GM19099 (cell line): Measurements from ENCODE around the gene KLK13.

Experiments used
- POLR2A ChIP-seq: IDR thresholded peaks from 3 replicates; pipeline ENCODE4 v1.6.1; 2011; ENCODE audit warnings: low read depth; ENCODE audit not compliant: insufficient read length; ENCODE audit errors: extremely low read depth

KLK13 gene

GRCh38 chr19:51023946-51024345 is 40.9 kb downstream of the KLK13 start:
- no peak for TF ChIP-seq POLR2A

GRCh38 chr19:51022526-51022925 is 42.4 kb downstream of the KLK13 start:
- TF ChIP-seq POLR2A = no peak

- no peak for TF ChIP-seq POLR2A
These were observed 43.8 kb downstream of the KLK13 start for GRCh38 chr19:51020988-51021651.

GRCh38 chr19:51019544-51019925 is 45.4 kb downstream of the KLK13 start, which contains the start of gene KLK10:
Gene KLK10, minus strand, starts transcription at chr19:51019709. Its CDS starts 579 bp downstream, at chr19:51019130.
- TF ChIP-seq POLR2A = no peak

- TF ChIP-seq POLR2A = no peak
These were observed 45.9 kb downstream of the KLK13 start for GRCh38 chr19:51018745-51019543.

GRCh38 chr19:51016798-51017683 is 47.9 kb downstream of the KLK13 start:
- TF ChIP-seq POLR2A = no peak

GRCh38 chr19:51015691-51016267 is 49.1 kb downstream of the KLK13 start:
- TF ChIP-seq POLR2A = no peak

GRCh38 chr19:51014242-51014641 is 50.6 kb downstream of the KLK13 start:
- no peak for TF ChIP-seq POLR2A

GRCh38 chr19:51012661-51013190 is 52.2 kb downstream of the KLK13 start:
- TF ChIP-seq POLR2A = no peak

- no peak for TF ChIP-seq POLR2A
These were observed 54.7 kb downstream of the KLK13 start for GRCh38 chr19:51010066-51010795.

GRCh38 chr19:51009061-51009891 is 55.6 kb downstream of the KLK13 start:
- TF ChIP-seq POLR2A = no peak

- TF ChIP-seq POLR2A = no peak
These were observed 57.4 kb downstream of the KLK13 start for GRCh38 chr19:51007488-51007887.

GRCh38 chr19:51006406-51006805 is 58.5 kb downstream of the KLK13 start:
- no peak for TF ChIP-seq POLR2A
